ENCODE data around the gene ATP9A.

GRCh38 chr20:51815383-51816076, 47.3 kb upstream of the ATP9A start:
- no peak for TF ChIP-seq CTCF (IDR thresholded peaks at IDR 0.05)
- no peak for TF ChIP-seq POLR2AphosphoS5 (IDR thresholded peaks at IDR 0.05)
